Sigmoid colon (tissue), 4 donors: Measurements from ENCODE around the gene ATP6V1F.

ENCODE experiments used
- CTCF ChIP-seq, 4 experiments: fragments of 450-650 bp in 3 of 4; fragments of 200-600 bp in 1 of 4; IDR thresholded peaks; one replicate each; pipeline ENCODE4 v1.5.1; 2016 to 2019; ENCODE audit warnings: antibody characterized with exemption in 4 of 4, mild to moderate bottlenecking in 3 of 4, moderate library complexity in 2 of 4
- POLR2A ChIP-seq, 2 donors: fragments of 450-650 bp; IDR thresholded peaks; one replicate each; pipeline ENCODE4 v1.6.1; 2016; ENCODE audit warnings: antibody characterized with exemption in 2 of 2, mild to moderate bottlenecking in 2 of 2, moderate library complexity in 2 of 2
- POLR2AphosphoS5 ChIP-seq, 4 donors: sonication (generic); formaldehyde crosslinking; IDR thresholded peaks; one replicate each; pipeline ENCODE4 v1.6.1; 2017; ENCODE audit warnings: antibody characterized with exemption in 4 of 4

GRCh38 chr7:128815289-128815942 is 47.2 kb upstream of the ATP6V1F start:
- no peak for TF ChIP-seq CTCF (IDR thresholded peaks at IDR 0.05)
- TF ChIP-seq POLR2AphosphoS5 (IDR thresholded peaks at IDR 0.05): no peak
- TF ChIP-seq POLR2A (IDR thresholded peaks at IDR 0.05): no peak
